GM21423 (cell line): ENCODE results near the gene GJD4.

Source experiments
- ATAC-seq: cut with Tn5 transposase; IDR thresholded peaks from one replicate; pipeline ENCODE4 v1.9.1; 2021; ENCODE audit warnings: mild to moderate bottlenecking, moderate library complexity; ENCODE audit not compliant: unreplicated experiment

GJD4 gene

GRCh38 chr10:35644050-35644950 lies 39.2 kb downstream of the GJD4 start:
- ATAC-seq, result no peak

- ATAC-seq, result no peak
Measured at GRCh38 chr10:35650894-35651293, 45.8 kb downstream of the GJD4 start.

- no peak for ATAC-seq
Measured at GRCh38 chr10:35652824-35653223, 47.7 kb downstream of the GJD4 start.

- ATAC-seq, result no peak
Measured at GRCh38 chr10:35657621-35658020, 52.5 kb downstream of the GJD4 start.
